GM06990 (cell line): ENCODE measurements around the gene GRIK4.

Experiments used
- DNase-seq: peaks from one replicate; pipeline ENCODE4 v3.0.0-alpha.2; 2011; ENCODE audit not compliant: insufficient read length; ENCODE audit errors: extremely low read depth
- H3K27me3 ChIP-seq: replicated peaks from 2 replicates; pipeline ENCODE4 v1.6.0; 2011; ENCODE audit warnings: low read length; ENCODE audit not compliant: control insufficient read depth, insufficient read depth
- H3K36me3 ChIP-seq: 2 replicates; pipeline ENCODE4 v1.5.1; 2011; ENCODE audit warnings: low read length; ENCODE audit not compliant: control insufficient read depth, insufficient read depth
- H3K4me3 ChIP-seq: replicated peaks from 2 replicates; pipeline ENCODE4 v1.5.1; 2011; ENCODE audit warnings: low read depth, mild to moderate bottlenecking, control low read depth, low read length
- TF ChIP-seq, protein P1 (sequence below): IDR thresholded peaks from 2 replicates; pipeline ENCODE4 v1.5.1; 2011; ENCODE audit warnings: low read length, control low read depth, mild to moderate bottlenecking, inconsistent platforms; ENCODE audit not compliant: insufficient read depth, poor library complexity, severe bottlenecking

GRIK4 gene

DNA sequence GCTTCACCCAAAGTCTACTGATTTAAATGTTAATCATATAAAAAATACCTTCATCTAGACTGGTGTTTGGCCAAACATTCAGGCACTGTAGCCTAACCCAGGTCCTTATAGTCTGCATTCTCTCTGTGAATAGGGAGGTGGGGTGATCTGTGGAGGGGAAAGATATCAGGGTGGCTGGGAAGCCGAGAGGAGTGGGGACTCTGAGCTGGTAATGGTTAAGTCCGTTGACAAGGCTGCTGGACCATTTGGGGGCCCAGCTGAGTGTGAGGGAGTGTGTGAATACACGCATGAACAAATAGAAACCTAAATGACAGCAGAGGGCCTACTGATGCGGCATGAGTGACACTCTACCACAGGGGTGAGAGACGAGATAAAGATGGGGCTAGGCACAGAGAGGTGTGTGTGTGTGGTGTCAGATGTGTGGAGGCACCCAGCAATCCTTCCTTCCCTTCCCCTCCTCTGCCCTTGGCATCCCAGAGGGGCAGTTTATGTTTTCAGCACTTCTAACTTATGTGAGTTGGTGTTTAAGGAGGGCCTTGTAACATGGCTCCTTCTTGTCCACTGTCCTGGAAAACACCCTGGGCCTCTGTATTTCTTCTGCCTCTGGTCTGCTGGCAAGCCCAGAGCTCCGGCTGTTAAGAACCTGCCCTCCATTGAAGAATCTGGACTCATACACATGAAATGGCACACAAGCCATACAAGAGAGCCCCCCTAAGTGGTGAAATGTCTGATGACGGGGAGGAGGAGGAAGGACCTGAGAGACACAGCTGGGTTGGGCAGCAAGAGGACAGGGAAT, 263.2 kb downstream of the GRIK4 start:
- H3K27me3 ChIP-seq: no peaks in the 10 kb centered on the region; the same call in 1 of the 2 replicates
- no peak overlapping the region for H3K4me3 ChIP-seq
- no peaks in the 10 kb centered on the region for H3K36me3 ChIP-seq
- TF ChIP-seq, protein P1, sequence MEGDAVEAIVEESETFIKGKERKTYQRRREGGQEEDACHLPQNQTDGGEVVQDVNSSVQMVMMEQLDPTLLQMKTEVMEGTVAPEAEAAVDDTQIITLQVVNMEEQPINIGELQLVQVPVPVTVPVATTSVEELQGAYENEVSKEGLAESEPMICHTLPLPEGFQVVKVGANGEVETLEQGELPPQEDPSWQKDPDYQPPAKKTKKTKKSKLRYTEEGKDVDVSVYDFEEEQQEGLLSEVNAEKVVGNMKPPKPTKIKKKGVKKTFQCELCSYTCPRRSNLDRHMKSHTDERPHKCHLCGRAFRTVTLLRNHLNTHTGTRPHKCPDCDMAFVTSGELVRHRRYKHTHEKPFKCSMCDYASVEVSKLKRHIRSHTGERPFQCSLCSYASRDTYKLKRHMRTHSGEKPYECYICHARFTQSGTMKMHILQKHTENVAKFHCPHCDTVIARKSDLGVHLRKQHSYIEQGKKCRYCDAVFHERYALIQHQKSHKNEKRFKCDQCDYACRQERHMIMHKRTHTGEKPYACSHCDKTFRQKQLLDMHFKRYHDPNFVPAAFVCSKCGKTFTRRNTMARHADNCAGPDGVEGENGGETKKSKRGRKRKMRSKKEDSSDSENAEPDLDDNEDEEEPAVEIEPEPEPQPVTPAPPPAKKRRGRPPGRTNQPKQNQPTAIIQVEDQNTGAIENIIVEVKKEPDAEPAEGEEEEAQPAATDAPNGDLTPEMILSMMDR: no peak
- DNase-seq: no peak

DNA sequence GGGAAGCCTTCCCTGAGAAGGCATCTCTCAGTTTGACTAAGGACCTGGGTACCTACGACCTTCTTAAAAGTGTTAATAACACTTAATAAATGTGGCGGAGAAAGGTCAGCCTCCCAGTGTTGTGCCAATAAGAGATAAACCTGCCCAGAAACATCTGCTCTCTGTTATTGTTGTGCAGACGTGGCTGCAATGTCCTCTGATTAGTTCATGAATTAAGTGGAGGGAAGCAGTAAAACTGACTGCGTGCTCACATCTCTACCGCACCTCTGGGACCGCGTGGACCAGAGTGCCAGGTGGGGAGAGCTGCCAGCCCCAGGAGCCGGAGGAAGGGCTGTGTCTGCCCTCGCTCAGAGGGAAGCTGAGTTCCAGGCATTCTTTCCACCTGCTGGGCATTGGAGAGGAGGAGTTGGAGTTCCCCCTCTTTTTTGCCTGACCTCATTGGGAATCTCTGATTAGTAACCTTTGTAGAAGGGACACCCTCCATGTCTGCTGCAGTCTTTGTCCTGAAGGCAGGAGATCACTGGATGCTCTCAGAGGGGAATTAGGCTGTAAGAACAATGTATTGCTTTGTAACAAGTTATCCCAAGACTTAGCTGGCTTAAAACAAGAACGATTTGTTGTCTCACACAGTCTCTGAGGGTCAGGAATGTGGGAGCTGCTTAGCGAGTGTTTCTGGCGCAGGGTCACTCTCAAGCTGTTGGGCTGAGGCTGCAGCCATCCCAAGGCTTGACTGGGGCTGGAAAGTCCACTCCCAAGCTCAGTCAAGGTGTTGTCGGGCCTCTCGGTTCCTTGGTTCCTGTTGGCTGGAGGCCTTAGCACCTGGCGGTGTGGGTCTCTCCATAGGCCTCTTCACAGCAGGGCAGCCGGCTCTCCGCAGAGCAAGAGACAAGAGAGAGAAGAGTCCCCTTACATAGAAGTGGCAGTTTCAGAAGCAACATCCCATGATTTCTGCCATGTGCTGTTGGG, 264.7 kb downstream of the GRIK4 start:
- Histone ChIP-seq H3K27me3 (no peaks in the 10 kb centered on the region; the same call in 1 of the 2 replicates), H3K4me3 (no peak overlapping the region), H3K36me3 (no peaks in the 10 kb centered on the region)
- TF ChIP-seq, protein P1: no peak
- DNase-seq: no peak

DNA sequence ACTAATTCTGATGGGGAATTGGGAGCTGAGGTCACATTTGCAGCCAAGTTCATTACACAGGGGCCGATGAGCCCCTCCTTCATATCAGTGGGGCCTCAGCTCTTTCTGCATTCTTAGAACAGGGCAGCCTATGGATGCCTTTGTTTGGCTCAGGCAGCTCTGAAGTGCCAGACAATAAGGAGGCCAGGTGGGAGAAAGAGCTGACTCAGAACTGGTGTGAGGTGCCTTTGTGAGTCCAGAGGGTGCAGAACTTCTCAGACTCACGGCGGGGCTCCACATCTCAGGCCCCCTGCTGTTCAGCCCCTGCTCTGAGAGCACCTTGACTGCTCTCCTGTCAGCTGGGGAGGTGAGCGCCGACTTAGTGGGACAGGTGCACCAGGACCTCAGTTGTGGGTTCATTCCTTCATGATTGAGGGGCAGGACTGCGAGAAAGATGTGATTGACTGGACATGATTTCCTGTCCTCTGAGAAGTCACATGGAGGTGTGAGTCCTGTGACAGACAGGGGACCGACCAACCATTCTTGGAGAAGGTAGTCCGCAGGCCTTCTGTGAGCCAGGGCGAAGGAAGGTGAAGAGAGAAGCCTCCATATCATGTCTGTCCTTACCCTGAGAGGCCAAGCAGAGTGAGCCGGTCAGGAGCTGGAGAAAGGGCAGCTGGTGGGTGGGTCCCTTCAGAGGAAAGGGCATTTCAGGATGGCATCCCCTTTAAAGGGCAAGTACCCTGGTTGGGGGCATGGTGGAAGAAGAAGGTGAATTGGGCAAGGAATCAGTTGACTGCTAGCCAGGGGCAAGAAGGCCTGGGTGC, 267.3 kb downstream of the GRIK4 start:
- H3K36me3 ChIP-seq: no peaks in the 10 kb centered on the region
- no peak for DNase-seq
- peaks cover 1% of the 10 kb centered on the region; the same call in 1 of the 2 replicates for H3K27me3 ChIP-seq

DNA sequence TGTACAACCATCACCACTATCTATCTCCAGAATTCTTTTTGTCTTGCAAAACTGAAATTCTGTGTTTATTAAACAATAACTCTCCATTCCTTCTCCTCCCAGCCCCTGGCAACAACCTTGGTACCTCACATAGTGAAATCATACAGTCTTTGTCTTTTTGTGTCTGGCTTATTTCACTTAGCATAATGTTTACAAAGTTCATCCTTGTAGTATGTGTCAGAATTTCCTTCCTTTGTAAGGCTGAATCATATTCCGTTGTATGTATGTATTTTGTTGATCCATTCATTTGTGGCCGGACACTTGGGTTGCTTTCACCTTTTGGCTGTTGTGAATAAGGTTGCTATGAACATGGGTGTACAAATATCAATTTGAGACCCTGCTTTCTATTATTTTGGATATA, 268.7 kb downstream of the GRIK4 start:
- Histone ChIP-seq H3K36me3 (no peaks in the 10 kb centered on the region), H3K4me3 (no peak overlapping the region), H3K27me3 (peaks cover 1% of the 10 kb centered on the region; the same call in 1 of the 2 replicates)
- no peak for DNase-seq
- TF ChIP-seq, protein P1: no peak

More for the DNA sequence above, 267.3 kb downstream of the GRIK4 start:
- no peak overlapping the region for H3K4me3 ChIP-seq
- TF ChIP-seq, protein P1: no peak

DNA sequence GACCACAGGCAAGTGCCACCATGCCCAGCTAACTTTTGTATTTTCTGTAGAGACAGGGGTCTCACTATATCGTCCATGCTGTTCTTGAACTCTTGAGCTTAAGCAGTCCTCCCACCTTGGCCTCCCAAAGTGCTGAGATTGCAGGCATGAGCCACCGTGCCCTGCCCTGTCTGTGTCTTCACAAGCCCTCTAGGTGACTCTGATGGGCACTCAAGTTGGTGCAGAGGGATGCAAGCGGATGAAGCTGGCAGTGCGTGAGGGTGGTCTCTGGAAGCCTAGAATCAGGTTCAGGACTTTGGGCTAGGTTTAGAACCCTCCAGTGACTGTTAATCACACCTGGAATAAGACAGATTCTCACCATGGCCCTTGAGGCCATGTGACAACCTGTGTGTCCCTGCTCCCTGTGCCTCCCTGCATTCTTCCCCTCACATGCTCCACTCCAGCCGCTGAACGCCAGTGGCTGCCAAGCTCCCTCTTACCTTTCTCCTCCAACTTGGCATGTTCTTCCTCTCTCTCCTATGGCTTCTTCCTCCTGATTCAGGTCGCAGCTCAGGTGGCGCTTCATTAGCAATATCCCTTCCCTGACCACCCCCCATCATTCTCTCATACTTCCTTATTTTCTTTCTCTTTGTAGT, 270.1 kb downstream of the GRIK4 start:
- no peak overlapping the region for H3K4me3 ChIP-seq
- TF ChIP-seq, protein P1: no peak
- no peak for DNase-seq
- H3K27me3 ChIP-seq: peaks cover 1% of the 10 kb centered on the region; the same call in 1 of the 2 replicates
- H3K36me3 ChIP-seq: no peaks in the 10 kb centered on the region
